T-helper 2 cell treated with Interferon-gamma antibody and Interleukin-4, amounts not matched to agents 5 μg/mL and 100 μg/mL, for 36 hours (primary cell): Measurements from ENCODE around the gene HES3.

Experiments
- DNase-seq: peaks from one replicate; pipeline ENCODE4 v3.0.0; 2021; ENCODE audit warnings: low spot score
- H3K27ac Mint-ChIP-seq: one replicate; pipeline ENCODE4 v1.8.0; 2021; ENCODE audit warnings: mild to moderate bottlenecking, mixed read lengths
- H3K27me3 Mint-ChIP-seq: one replicate; pipeline ENCODE4 v1.8.0; 2021; ENCODE audit warnings: low read depth, mixed read lengths
- H3K36me3 Mint-ChIP-seq: one replicate; pipeline ENCODE4 v1.8.0; 2021; ENCODE audit warnings: low read depth, mixed read lengths
- H3K4me1 Mint-ChIP-seq: one replicate; pipeline ENCODE4 v1.8.0; 2021; ENCODE audit warnings: low read depth, mixed read lengths
- H3K4me3 Mint-ChIP-seq: one replicate; pipeline ENCODE4 v1.8.0; 2022; ENCODE audit warnings: mild to moderate bottlenecking, moderate library complexity, mixed read lengths
- H3K9me3 Mint-ChIP-seq: one replicate; pipeline ENCODE4 v1.8.0; 2021; ENCODE audit warnings: mixed read lengths

Gene HES3

GRCh38 chr1:6280761-6281451 is 36.9 kb downstream of the HES3 start:
- Mint-ChIP-seq H3K4me3 (no peak overlapping the region), H3K9me3 (no peaks in the 10 kb centered on the region), H3K27me3 (no peaks in the 10 kb centered on the region), H3K36me3 (no peaks in the 10 kb centered on the region), H3K27ac (no peak overlapping the region), H3K4me1 (no peaks in the 10 kb centered on the region)
- no peak for DNase-seq

GRCh38 chr1:6281511-6282402 is 37.8 kb downstream of the HES3 start:
- H3K36me3 Mint-ChIP-seq, result no peaks in the 10 kb centered on the region
- DNase-seq, result no peak
- no peaks in the 10 kb centered on the region for H3K9me3 Mint-ChIP-seq
- H3K4me1 Mint-ChIP-seq, result no peaks in the 10 kb centered on the region
- H3K4me3 Mint-ChIP-seq, result no peak overlapping the region
- H3K27me3 Mint-ChIP-seq, result no peaks in the 10 kb centered on the region
- H3K27ac Mint-ChIP-seq, result no peak overlapping the region

- Mint-ChIP-seq H3K27me3 (no peaks in the 10 kb centered on the region), H3K4me3 (no peak overlapping the region), H3K4me1 (no peaks in the 10 kb centered on the region), H3K36me3 (no peaks in the 10 kb centered on the region), H3K27ac (no peak overlapping the region), H3K9me3 (no peaks in the 10 kb centered on the region)
- DNase-seq, result no peak
These were observed 38.7 kb downstream of the HES3 start for GRCh38 chr1:6282577-6283270.

GRCh38 chr1:6285336-6285735 is 41.4 kb downstream of the HES3 start:
- Mint-ChIP-seq H3K4me1 (no peaks in the 10 kb centered on the region), H3K27ac (no peak overlapping the region), H3K9me3 (no peaks in the 10 kb centered on the region), H3K27me3 (no peaks in the 10 kb centered on the region), H3K4me3 (no peak overlapping the region), H3K36me3 (no peaks in the 10 kb centered on the region)
- DNase-seq, result no peak

GRCh38 chr1:6286266-6286665 is 42.3 kb downstream of the HES3 start:
- H3K27ac Mint-ChIP-seq, result no peak overlapping the region
- H3K27me3 Mint-ChIP-seq, result no peaks in the 10 kb centered on the region
- DNase-seq, result no peak
- no peaks in the 10 kb centered on the region for H3K4me1 Mint-ChIP-seq
- no peaks in the 10 kb centered on the region for H3K36me3 Mint-ChIP-seq
- H3K4me3 Mint-ChIP-seq, result no peak overlapping the region
- no peaks in the 10 kb centered on the region for H3K9me3 Mint-ChIP-seq

- Mint-ChIP-seq H3K4me3 (no peak overlapping the region), H3K27me3 (no peaks in the 10 kb centered on the region), H3K4me1 (no peaks in the 10 kb centered on the region), H3K27ac (no peak overlapping the region), H3K9me3 (no peaks in the 10 kb centered on the region), H3K36me3 (no peaks in the 10 kb centered on the region)
- no peak for DNase-seq
These were observed 43.0 kb downstream of the HES3 start for GRCh38 chr1:6287029-6287428.

- H3K9me3 Mint-ChIP-seq, result no peaks in the 10 kb centered on the region
- H3K4me3 Mint-ChIP-seq, result no peak overlapping the region
- H3K36me3 Mint-ChIP-seq, result no peaks in the 10 kb centered on the region
- no peaks in the 10 kb centered on the region for H3K4me1 Mint-ChIP-seq
- H3K27ac Mint-ChIP-seq, result no peak overlapping the region
- DNase-seq, result no peak
- H3K27me3 Mint-ChIP-seq, result no peaks in the 10 kb centered on the region
These were observed 43.5 kb downstream of the HES3 start for GRCh38 chr1:6287431-6287886.

GRCh38 chr1:6288026-6288425 is 44.0 kb downstream of the HES3 start:
- Mint-ChIP-seq H3K9me3 (no peaks in the 10 kb centered on the region), H3K27ac (no peak overlapping the region), H3K4me1 (no peaks in the 10 kb centered on the region), H3K4me3 (no peak overlapping the region), H3K36me3 (no peaks in the 10 kb centered on the region), H3K27me3 (no peaks in the 10 kb centered on the region)
- DNase-seq, result no peak

- Mint-ChIP-seq H3K9me3 (no peaks in the 10 kb centered on the region), H3K36me3 (peaks cover 5% of the 10 kb centered on the region), H3K27me3 (no peaks in the 10 kb centered on the region), H3K4me1 (no peaks in the 10 kb centered on the region), H3K27ac (no peak overlapping the region), H3K4me3 (no peak overlapping the region)
- no peak for DNase-seq
These were observed 44.7 kb downstream of the HES3 start for GRCh38 chr1:6288665-6289064.

- Mint-ChIP-seq H3K4me1 (no peaks in the 10 kb centered on the region), H3K9me3 (no peaks in the 10 kb centered on the region), H3K27ac (no peak overlapping the region), H3K4me3 (no peak overlapping the region), H3K27me3 (no peaks in the 10 kb centered on the region), H3K36me3 (peaks cover 11% of the 10 kb centered on the region)
- DNase-seq, result no peak
These were observed 48.1 kb downstream of the HES3 start for GRCh38 chr1:6292102-6292501.

GRCh38 chr1:6294080-6294889 is 50.3 kb downstream of the HES3 start:
- Mint-ChIP-seq H3K27ac (no peak overlapping the region), H3K4me1 (no peaks in the 10 kb centered on the region), H3K9me3 (no peaks in the 10 kb centered on the region), H3K27me3 (no peaks in the 10 kb centered on the region), H3K4me3 (no peak overlapping the region), H3K36me3 (peaks cover 11% of the 10 kb centered on the region)
- DNase-seq, result no peak

GRCh38 chr1:6294890-6295556 is 51.0 kb downstream of the HES3 start:
- Mint-ChIP-seq H3K27me3 (no peaks in the 10 kb centered on the region), H3K4me3 (no peak overlapping the region), H3K4me1 (no peaks in the 10 kb centered on the region), H3K36me3 (peaks cover 11% of the 10 kb centered on the region), H3K27ac (no peak overlapping the region), H3K9me3 (no peaks in the 10 kb centered on the region)
- DNase-seq, result no peak
